Naive thymus-derived CD4-positive, alpha-beta T cell (primary cell): Measurements from ENCODE around the gene PDE3A. TPM values are rescaled to one million over a fixed set of nuclear protein-coding genes. Genes with fewer than 3 reads are reported as not detected.

ENCODE experiments used
- ATAC-seq: fragments of 150-1000 bp; cut with Tn5 transposase; 2 replicates; pipeline ENCODE4 v1.10.0; 2021; ENCODE audit warnings: mild to moderate bottlenecking, moderate library complexity
- CTCF ChIA-PET: fragments of 350-600 bp; sonication (Branson Sonifier 250); formaldehyde crosslinking; loops from one replicate; lab custom pipeline; 2021; ENCODE audit warnings: antibody characterized with exemption; lab: Charles Lee
- POLR2A ChIA-PET: fragments of 350-600 bp; sonication (Branson Sonifier 250); formaldehyde crosslinking; loops from one replicate; lab custom pipeline; 2021; ENCODE audit warnings: antibody characterized with exemption, inconsistent platforms; lab: Charles Lee
- DNase-seq, 9 donors: peaks; one replicate each; pipeline versions ENCODE4 v3.0.0 to v3.0.0-alpha.2; 2020 to 2022; ENCODE audit warnings: mixed read lengths in 1 of 9
- H3K27ac ChIP-seq: one replicate; pipeline ENCODE4 v1.7.0; 2013; ENCODE audit warnings: mild to moderate bottlenecking, low read depth, low read length, moderate library complexity
- H3K27me3 ChIP-seq, 2 donors: one replicate each; pipeline ENCODE4 v1.7.0; 2013; ENCODE audit warnings: low read length in 2 of 2, mild to moderate bottlenecking in 2 of 2, moderate library complexity in 2 of 2; ENCODE audit not compliant: control insufficient read depth in 2 of 2, insufficient read depth in 2 of 2
- H3K36me3 ChIP-seq, 3 experiments: 1 replicate in 2 of 3; 2 replicates in 1 of 3; pipeline ENCODE4 v1.7.0; 2013; ENCODE audit warnings: low read length in 3 of 3, mild to moderate bottlenecking in 3 of 3, moderate library complexity in 1 of 3; ENCODE audit not compliant: insufficient read depth in 3 of 3, control insufficient read depth in 2 of 3
- H3K4me1 ChIP-seq, 2 donors: one replicate each; pipeline ENCODE4 v1.7.0; 2013; ENCODE audit warnings: low read length in 2 of 2, mild to moderate bottlenecking in 2 of 2, moderate library complexity in 1 of 2; ENCODE audit not compliant: control insufficient read depth in 2 of 2, insufficient read depth in 2 of 2
- H3K4me3 ChIP-seq: 2 replicates; pipeline ENCODE4 v1.7.0; 2013; ENCODE audit warnings: mild to moderate bottlenecking, low read length
- H3K9me3 ChIP-seq, 3 experiments: 1 replicate in 2 of 3; 2 replicates in 1 of 3; pipeline ENCODE4 v1.7.0; 2013; ENCODE audit warnings: low read length in 3 of 3; ENCODE audit not compliant: control insufficient read depth in 2 of 3
- H3K27ac Mint-ChIP-seq, 9 donors: one replicate each; pipeline ENCODE4 v1.8.0; 2020 to 2022; ENCODE audit warnings: mixed read lengths in 9 of 9, mild to moderate bottlenecking in 8 of 9, moderate library complexity in 5 of 9, inconsistent platforms in 2 of 9
- H3K27me3 Mint-ChIP-seq, 5 donors: one replicate each; pipeline ENCODE4 v1.8.0; 2021 to 2022; ENCODE audit warnings: mixed read lengths in 5 of 5, mild to moderate bottlenecking in 1 of 5
- H3K36me3 Mint-ChIP-seq, 5 donors: one replicate each; pipeline ENCODE4 v1.8.0; 2020 to 2022; ENCODE audit warnings: mixed read lengths in 5 of 5, mild to moderate bottlenecking in 3 of 5, inconsistent platforms in 1 of 5
- H3K4me1 Mint-ChIP-seq, 7 donors: one replicate each; pipeline ENCODE4 v1.8.0; 2020 to 2022; ENCODE audit warnings: mixed read lengths in 7 of 7, mild to moderate bottlenecking in 3 of 7, inconsistent platforms in 1 of 7
- H3K4me3 Mint-ChIP-seq, 10 donors: one replicate each; pipeline ENCODE4 v1.8.0; 2020 to 2022; ENCODE audit warnings: mild to moderate bottlenecking in 10 of 10, mixed read lengths in 10 of 10, moderate library complexity in 6 of 10, inconsistent platforms in 2 of 10
- H3K9me3 Mint-ChIP-seq, 11 donors: one replicate each; pipeline ENCODE4 v1.8.0; 2020 to 2022; ENCODE audit warnings: mixed read lengths in 11 of 11, mild to moderate bottlenecking in 4 of 11, inconsistent platforms in 1 of 11, moderate library complexity in 1 of 11
- intact Hi-C, 2 donors: fragments of 100-400 bp; cut with micrococcal nuclease; formaldehyde crosslinking; loops; one replicate each; pipeline ENCODE4 v1.15.1; 2023
- polyA plus RNA-seq, 2 donors: library from polyadenylated mRNA; unstranded; fragments of 300-500 nt; fragmentation: Illumina TruSeq; gene quantifications; one replicate each; pipeline ENCODE4 v1.2.3, GENCODE V29; 2021
- total RNA-seq, 6 experiments: library from RNA in 5 of 6; stranded (reverse) in 5 of 6; gene quantifications; 1 replicate in 5 of 6; 2 replicates in 1 of 6; pipeline ENCODE4 v1.2.3 and lab custom pipeline; 2021 to 2026

PDE3A gene
- total and polyA plus RNA-seq, 7 experiments from 2014 or later = 0.42 TPM; not detected in 6

- CTCF ChIA-PET = no interaction called here
These were observed 4.2 kb downstream of the PDE3A start for GRCh38 chr12:20372326-20373096.

GRCh38 chr12:20374795-20375194, 6.5 kb downstream of the PDE3A start:
- Mint-ChIP-seq H3K27ac (no peak overlapping the region), H3K36me3 (no peaks in the 10 kb centered on the region), H3K27me3 (peaks cover 22 to 42% (median 32%) of the 10 kb centered on the region in 5 donors), H3K4me1 (peaks cover 0 to 6% (median 2%) of the 10 kb centered on the region in 7 donors), H3K4me3 (no peak overlapping the region), H3K9me3 (peaks cover 0 to 3% (median 0%) of the 10 kb centered on the region in 11 donors)
- Histone ChIP-seq H3K27ac (no peak overlapping the region), H3K4me1 (no peaks in the 10 kb centered on the region), H3K27me3 (peaks cover 0 to 2% of the 10 kb centered on the region in 2 donors), H3K36me3 (no peaks in the 10 kb centered on the region), H3K4me3 (no peak overlapping the region), H3K9me3 (no peaks in the 10 kb centered on the region)
- CTCF ChIA-PET = no interaction called here
- ATAC-seq (no peak), DNase-seq (no peak)
- intact Hi-C loops = no loop called here
- POLR2A ChIA-PET = no interaction called here

More at GRCh38 chr12:20372326-20373096, 4.2 kb downstream of the PDE3A start:
- no peak overlapping the region for H3K27ac ChIP-seq
- Mint-ChIP-seq H3K27ac (no peak overlapping the region), H3K27me3 (peaks cover 39 to 53% (median 48%) of the 10 kb centered on the region in 5 donors), H3K9me3 (peaks cover 0 to 3% (median 0%) of the 10 kb centered on the region in 11 donors), H3K4me3 (no peak overlapping the region), H3K4me1 (peaks cover 0 to 13% (median 12%) of the 10 kb centered on the region in 7 donors), H3K36me3 (no peaks in the 10 kb centered on the region)
- ATAC-seq (no peak), DNase-seq (no peak)
- no peaks in the 10 kb centered on the region for H3K9me3 ChIP-seq
- POLR2A ChIA-PET = no interaction called here
- no peaks in the 10 kb centered on the region for H3K36me3 ChIP-seq
- H3K4me1 ChIP-seq = no peaks in the 10 kb centered on the region
- no peak overlapping the region for H3K4me3 ChIP-seq
- H3K27me3 ChIP-seq = no peaks in the 10 kb centered on the region
- intact Hi-C loops = no loop called here

GRCh38 chr12:20375560-20375959, 7.2 kb downstream of the PDE3A start:
- Mint-ChIP-seq H3K9me3 (peaks cover 0 to 3% (median 0%) of the 10 kb centered on the region in 11 donors), H3K27me3 (peaks cover 15 to 34% (median 25%) of the 10 kb centered on the region in 5 donors), H3K4me1 (no peaks in the 10 kb centered on the region), H3K27ac (no peak overlapping the region), H3K4me3 (no peak overlapping the region), H3K36me3 (no peaks in the 10 kb centered on the region)
- Histone ChIP-seq H3K27ac (no peak overlapping the region), H3K4me3 (no peak overlapping the region), H3K9me3 (no peaks in the 10 kb centered on the region), H3K36me3 (no peaks in the 10 kb centered on the region), H3K27me3 (peaks cover 0 to 2% of the 10 kb centered on the region in 2 donors), H3K4me1 (no peaks in the 10 kb centered on the region)
- DNase-seq (no peak), ATAC-seq (no peak)
- intact Hi-C loops = no loop called here
- POLR2A ChIA-PET = no interaction called here
- CTCF ChIA-PET = interaction anchor here (0.7 kb wide), 1 partner anchor 11 kb away, joined by 3 read pairs; no protein-coding TSS in a partner anchor

GRCh38 chr12:20376984-20377383, 8.6 kb downstream of the PDE3A start:
- no peak for DNase-seq
- no peak overlapping the region for H3K4me3 Mint-ChIP-seq
- H3K9me3 ChIP-seq = no peaks in the 10 kb centered on the region
- no peak overlapping the region for H3K4me3 ChIP-seq
- ATAC-seq = no peak
- H3K4me1 Mint-ChIP-seq = no peaks in the 10 kb centered on the region
- intact Hi-C loops = no loop called here
- ChIA-PET POLR2A (no interaction called here), CTCF (no interaction called here)
- no peaks in the 10 kb centered on the region for H3K4me1 ChIP-seq
- peaks cover 0 to 2% of the 10 kb centered on the region in 2 donors for H3K27me3 ChIP-seq
- peaks cover 0 to 3% (median 0%) of the 10 kb centered on the region in 11 donors for H3K9me3 Mint-ChIP-seq
- H3K27ac ChIP-seq = no peak overlapping the region
- peaks cover 4 to 23% (median 13%) of the 10 kb centered on the region in 5 donors for H3K27me3 Mint-ChIP-seq
- H3K27ac Mint-ChIP-seq = no peak overlapping the region
- no peaks in the 10 kb centered on the region for H3K36me3 Mint-ChIP-seq
- H3K36me3 ChIP-seq = no peaks in the 10 kb centered on the region

- H3K27ac ChIP-seq = no peak overlapping the region
- Mint-ChIP-seq H3K4me1 (no peaks in the 10 kb centered on the region), H3K4me3 (no peak overlapping the region), H3K9me3 (peaks cover 0 to 3% (median 0%) of the 10 kb centered on the region in 11 donors), H3K27me3 (peaks cover 0 to 19% (median 9%) of the 10 kb centered on the region in 5 donors), H3K27ac (no peak overlapping the region), H3K36me3 (no peaks in the 10 kb centered on the region)
- no peak overlapping the region for H3K4me3 ChIP-seq
- intact Hi-C loops = no loop called here
- POLR2A ChIA-PET = no interaction called here
- H3K4me1 ChIP-seq = no peaks in the 10 kb centered on the region
- DNase-seq (no peak), ATAC-seq (no peak)
- no peaks in the 10 kb centered on the region for H3K36me3 ChIP-seq
- CTCF ChIA-PET = no interaction called here
- peaks cover 0 to 2% of the 10 kb centered on the region in 2 donors for H3K27me3 ChIP-seq
- no peaks in the 10 kb centered on the region for H3K9me3 ChIP-seq
These were observed 9.4 kb downstream of the PDE3A start for GRCh38 chr12:20377750-20378149.

- peaks cover 0 to 8% (median 3%) of the 10 kb centered on the region in 11 donors for H3K9me3 Mint-ChIP-seq
- intact Hi-C loops = no loop called here
- H3K27ac ChIP-seq = no peak overlapping the region
- H3K27me3 Mint-ChIP-seq = peaks cover 0 to 4% (median 0%) of the 10 kb centered on the region in 5 donors
- H3K36me3 ChIP-seq = no peaks in the 10 kb centered on the region
- H3K4me3 ChIP-seq = no peak overlapping the region
- no peaks in the 10 kb centered on the region for H3K36me3 Mint-ChIP-seq
- no peak overlapping the region for H3K4me3 Mint-ChIP-seq
- no peak for ATAC-seq
- no peak for DNase-seq
- no peaks in the 10 kb centered on the region for H3K9me3 ChIP-seq
- POLR2A ChIA-PET = no interaction called here
- CTCF ChIA-PET = no interaction called here
- H3K27ac Mint-ChIP-seq = no peak overlapping the region
- no peaks in the 10 kb centered on the region for H3K4me1 Mint-ChIP-seq
- H3K4me1 ChIP-seq = no peaks in the 10 kb centered on the region
- H3K27me3 ChIP-seq = peaks cover 0 to 2% of the 10 kb centered on the region in 2 donors
These were observed 13.8 kb downstream of the PDE3A start for GRCh38 chr12:20382117-20382516.

GRCh38 chr12:20383612-20384011, 15.3 kb downstream of the PDE3A start:
- no peak for DNase-seq
- Histone ChIP-seq H3K36me3 (no peaks in the 10 kb centered on the region), H3K4me3 (no peak overlapping the region), H3K9me3 (no peaks in the 10 kb centered on the region), H3K27ac (no peak overlapping the region), H3K27me3 (peaks cover 0 to 2% of the 10 kb centered on the region in 2 donors), H3K4me1 (no peaks in the 10 kb centered on the region)
- Mint-ChIP-seq H3K4me1 (no peaks in the 10 kb centered on the region), H3K9me3 (peaks cover 0 to 8% (median 3%) of the 10 kb centered on the region in 11 donors), H3K27ac (no peak overlapping the region), H3K4me3 (no peak overlapping the region), H3K36me3 (no peaks in the 10 kb centered on the region), H3K27me3 (peaks cover 0 to 3% (median 0%) of the 10 kb centered on the region in 5 donors)
- ChIA-PET POLR2A (no interaction called here), CTCF (no interaction called here)
- intact Hi-C loops = no loop called here
- ATAC-seq = no peak
